Thyroid gland (tissue), 4 donors: ENCODE measurements around the gene DKK3. TPM values are rescaled to one million over a fixed set of nuclear protein-coding genes. Genes with fewer than 3 reads are reported as not detected.

ENCODE experiments used
- DNase-seq, 2 donors: peaks; one replicate each; pipeline ENCODE4 v3.0.0-alpha.2; 2019
- H3K27ac ChIP-seq, 3 donors: fragments of 200-600 bp; sonication (generic); 1 replicate in 2 of 3; 2 replicates in 1 of 3; pipeline ENCODE4 v1.5.1; 2016 to 2019; ENCODE audit warnings: mild to moderate bottlenecking in 1 of 3, moderate library complexity in 1 of 3
- H3K27me3 ChIP-seq: fragments of 200-600 bp; sonication (generic); one replicate; pipeline ENCODE4 v1.5.1; 2019
- H3K36me3 ChIP-seq, 2 donors: fragments of 200-600 bp; sonication (generic); one replicate each; pipeline ENCODE4 v1.5.1; 2016 to 2019
- H3K4me1 ChIP-seq, 2 donors: fragments of 200-600 bp; sonication (generic); one replicate each; pipeline ENCODE4 v1.5.1; 2017 to 2019
- H3K4me3 ChIP-seq, 3 donors: fragments of 200-600 bp; sonication (generic); replicated peaks in 1 of 3; 1 replicate in 2 of 3; 2 replicates in 1 of 3; pipeline ENCODE4 v1.5.1; 2016; ENCODE audit warnings: mild to moderate bottlenecking in 1 of 3
- H3K9me3 ChIP-seq: fragments of 200-600 bp; sonication (generic); one replicate; pipeline ENCODE4 v1.5.1; 2017
- CTCF ChIP-seq, 6 experiments: fragments of 200-600 bp in 3 of 6; fragments of 450-650 bp in 3 of 6; sonication (generic) in 3 of 6; IDR thresholded peaks; one replicate each; pipeline ENCODE4 v1.5.1; 2016 to 2019; ENCODE audit warnings: antibody characterized with exemption in 6 of 6, mild to moderate bottlenecking in 2 of 6, inconsistent platforms in 1 of 6, moderate library complexity in 1 of 6
- POLR2A ChIP-seq, 2 donors: fragments of 450-650 bp; IDR thresholded peaks; one replicate each; pipeline ENCODE4 v1.6.1; 2017; ENCODE audit warnings: antibody characterized with exemption in 2 of 2, mild to moderate bottlenecking in 2 of 2, moderate library complexity in 1 of 2
- WGBS, 2 donors: methylation state at CpG; one replicate each; pipeline ENCODE4 v1.1.5; 2017; 5-methylcytosine and 5-hydroxymethylcytosine counted together
- intact Hi-C: fragments of 100-400 bp; cut with DNase I; formaldehyde crosslinking; loops from one replicate; pipeline ENCODE4 v1.15.1; 2023
- total RNA-seq, 4 donors: library from RNA; depleted of rRNA; stranded (reverse); fragments of >200 nt; gene quantifications; one replicate each; pipeline ENCODE4 v1.2.3, GENCODE V29; 2016

Gene DKK3
- total RNA-seq, 4 donors from 2014 or later: 15.1 to 72.0 (median 27.3) TPM

GRCh38 chr11:11987503-11988022 is 20.9 kb downstream of the DKK3 start:
- H3K27me3 ChIP-seq: no peaks in the 10 kb centered on the region
- TF ChIP-seq POLR2A (IDR thresholded peaks at IDR 0.05): no peak
- TF ChIP-seq CTCF (IDR thresholded peaks at IDR 0.05): peak in 3 of 6 experiments; percentile 17 to 24 (median 23)
- H3K4me3 ChIP-seq: no peak overlapping the region
- H3K36me3 ChIP-seq: no peaks in the 10 kb centered on the region
- no peaks in the 10 kb centered on the region for H3K9me3 ChIP-seq
- peak overlapping the region in 1 of 3 donors; percentile 25 for H3K27ac ChIP-seq
- H3K4me1 ChIP-seq: peaks cover 5% of the 10 kb centered on the region in 2 donors
- intact Hi-C loops: no loop called here
- WGBS, 2 donors: 70 to 93% methylated on average over 1 of the region's 1 CpG
- no peak for DNase-seq

- Histone ChIP-seq H3K4me3 (no peak overlapping the region), H3K4me1 (peaks cover 5% of the 10 kb centered on the region in 2 donors), H3K36me3 (no peaks in the 10 kb centered on the region), H3K9me3 (no peaks in the 10 kb centered on the region), H3K27ac (no peak overlapping the region), H3K27me3 (no peaks in the 10 kb centered on the region)
- TF ChIP-seq POLR2A (IDR thresholded peaks at IDR 0.05): no peak
- TF ChIP-seq CTCF (IDR thresholded peaks at IDR 0.05): no peak
- WGBS, 2 donors: 80 to 84% methylated on average over 9 of the region's 9 CpGs
- intact Hi-C loops: no loop called here
- no peak for DNase-seq
Measured at GRCh38 chr11:11985954-11986949, 22.2 kb downstream of the DKK3 start.

GRCh38 chr11:11985016-11985715 is 23.3 kb downstream of the DKK3 start:
- H3K27me3 ChIP-seq: no peaks in the 10 kb centered on the region
- H3K36me3 ChIP-seq: no peaks in the 10 kb centered on the region
- 92 to 96% methylated on average over 8 of the region's 8 CpGs for WGBS, 2 donors
- H3K4me3 ChIP-seq: no peak overlapping the region
- peaks cover 3 to 4% of the 10 kb centered on the region in 2 donors for H3K4me1 ChIP-seq
- intact Hi-C loops: no loop called here
- H3K27ac ChIP-seq: no peak overlapping the region
- no peaks in the 10 kb centered on the region for H3K9me3 ChIP-seq
- TF ChIP-seq POLR2A (IDR thresholded peaks at IDR 0.05): no peak
- TF ChIP-seq CTCF (IDR thresholded peaks at IDR 0.05): no peak
- no peak for DNase-seq

GRCh38 chr11:11984563-11984962 is 23.9 kb downstream of the DKK3 start:
- H3K27ac ChIP-seq: no peak overlapping the region

More at GRCh38 chr11:11984563-11984962, 23.9 kb downstream of the DKK3 start:
- 76 to 80% methylated on average over 5 of the region's 5 CpGs for WGBS, 2 donors
- no peak for TF ChIP-seq CTCF (IDR thresholded peaks at IDR 0.05)
- no peak for TF ChIP-seq POLR2A (IDR thresholded peaks at IDR 0.05)
- Histone ChIP-seq H3K4me1 (peaks cover 0 to 2% of the 10 kb centered on the region in 2 donors), H3K27me3 (no peaks in the 10 kb centered on the region), H3K9me3 (no peaks in the 10 kb centered on the region), H3K4me3 (no peak overlapping the region), H3K36me3 (no peaks in the 10 kb centered on the region)
- intact Hi-C loops: no loop called here
- DNase-seq: no peak
